ENCODE results near the gene RAB40A.

GRCh38 chrX:103565197-103565596, 45.9 kb upstream of the RAB40A start:
- no peak for TF ChIP-seq POLR2A (IDR thresholded peaks at IDR 0.05; ENCODE audit: low read length)
- TF ChIP-seq GATA1 (IDR thresholded peaks at IDR 0.05; ENCODE audit: low read depth, low read length) = no peak
